ENCODE data around the gene AHI1. TPM values are rescaled to one million over a fixed set of nuclear protein-coding genes. Genes with fewer than 3 reads are reported as not detected.

The AHI1 gene
- total RNA-seq, 1 experiment from 2014 or later: 11.3 TPM

GRCh38 chr6:135534773-135535380 is 37.3 kb upstream of the AHI1 start:
- peaks cover 3% of the 10 kb centered on the region for H3K27me3 Mint-ChIP-seq (ENCODE audit: insufficient read depth, unreplicated experiment)
- POLR2A ChIA-PET: interaction anchor here (0.6 kb wide), 1 partner anchor 21 kb away, joined by 3 read pairs; no protein-coding TSS in a partner anchor
- intact Hi-C loops (cut with micrococcal nuclease; ENCODE audit: unreplicated experiment): loop anchor here (10.0 kb wide), 2 partner anchors 80 to 140 kb away; no protein-coding TSS in a partner anchor
- no peak overlapping the region for H3K4me3 ChIP-seq (ENCODE audit: low read depth, low read length)
- no peaks in the 10 kb centered on the region for H3K36me3 Mint-ChIP-seq (ENCODE audit: insufficient read depth, unreplicated experiment)
- no peaks in the 10 kb centered on the region for H3K36me3 ChIP-seq (ENCODE audit: control insufficient read depth, insufficient read depth, low read length)
- no peak for DNase-seq
- no peak overlapping the region for H3K27ac Mint-ChIP-seq (ENCODE audit: unreplicated experiment)
- H3K4me3 Mint-ChIP-seq (ENCODE audit: unreplicated experiment): no peak overlapping the region
- no TSS peak for BruUV-seq (replicated peaks)
- CTCF ChIA-PET: no interaction called here
- no peaks in the 10 kb centered on the region for H3K4me1 ChIP-seq
- no peaks in the 10 kb centered on the region for H3K4me1 Mint-ChIP-seq (ENCODE audit: low read depth, unreplicated experiment)
- H3K9me3 ChIP-seq: no peaks in the 10 kb centered on the region; the same call in 1 of the 2 replicates
- peaks cover 8% of the 10 kb centered on the region for H3K9me3 Mint-ChIP-seq (ENCODE audit: unreplicated experiment)
- no peak for TF ChIP-seq CTCF (IDR thresholded peaks at IDR 0.05; ENCODE audit: insufficient read depth in 1 of 2, low read depth in 1 of 2, low read length in 1 of 2, severe bottlenecking in 1 of 2, unreplicated experiment in 1 of 2)
- no peaks in the 10 kb centered on the region for H3K27me3 ChIP-seq (replicated peaks; ENCODE audit: control insufficient read depth, insufficient read depth, low read length)

GRCh38 chr6:135532559-135532958 is 35.0 kb upstream of the AHI1 start:
- TF ChIP-seq CTCF (IDR thresholded peaks at IDR 0.05; ENCODE audit: insufficient read depth in 1 of 2, low read depth in 1 of 2, low read length in 1 of 2, severe bottlenecking in 1 of 2, unreplicated experiment in 1 of 2): no peak
- ChIA-PET POLR2A (no interaction called here), CTCF (no interaction called here)
- Histone ChIP-seq H3K9me3 (no peaks in the 10 kb centered on the region), H3K4me1 (no peaks in the 10 kb centered on the region), H3K4me3 (ENCODE audit: low read depth, low read length) (no peak overlapping the region), H3K36me3 (ENCODE audit: control insufficient read depth, insufficient read depth, low read length) (no peaks in the 10 kb centered on the region), H3K27me3 (replicated peaks; ENCODE audit: control insufficient read depth, insufficient read depth, low read length) (no peaks in the 10 kb centered on the region)
- Mint-ChIP-seq H3K9me3 (ENCODE audit: unreplicated experiment) (no peaks in the 10 kb centered on the region), H3K27ac (ENCODE audit: unreplicated experiment) (no peak overlapping the region), H3K27me3 (ENCODE audit: insufficient read depth, unreplicated experiment) (no peaks in the 10 kb centered on the region), H3K4me1 (ENCODE audit: low read depth, unreplicated experiment) (no peaks in the 10 kb centered on the region), H3K4me3 (ENCODE audit: unreplicated experiment) (no peak overlapping the region), H3K36me3 (ENCODE audit: insufficient read depth, unreplicated experiment) (no peaks in the 10 kb centered on the region)
- no peak for DNase-seq
- BruUV-seq (replicated peaks): no TSS peak
- intact Hi-C loops (cut with micrococcal nuclease; ENCODE audit: unreplicated experiment): loop anchor here (10.0 kb wide), 2 partner anchors 78 to 142 kb away; no protein-coding TSS in a partner anchor

GRCh38 chr6:135531954-135532490 is 34.5 kb upstream of the AHI1 start:
- Mint-ChIP-seq H3K9me3 (ENCODE audit: unreplicated experiment) (no peaks in the 10 kb centered on the region), H3K36me3 (ENCODE audit: insufficient read depth, unreplicated experiment) (no peaks in the 10 kb centered on the region), H3K27ac (ENCODE audit: unreplicated experiment) (no peak overlapping the region), H3K4me1 (ENCODE audit: low read depth, unreplicated experiment) (no peaks in the 10 kb centered on the region), H3K27me3 (ENCODE audit: insufficient read depth, unreplicated experiment) (no peaks in the 10 kb centered on the region), H3K4me3 (ENCODE audit: unreplicated experiment) (no peak overlapping the region)
- H3K4me3 ChIP-seq (ENCODE audit: low read depth, low read length): no peak overlapping the region
- CTCF ChIA-PET: no interaction called here
- TF ChIP-seq CTCF (IDR thresholded peaks at IDR 0.05; ENCODE audit: insufficient read depth in 1 of 2, low read depth in 1 of 2, low read length in 1 of 2, severe bottlenecking in 1 of 2, unreplicated experiment in 1 of 2): no peak
- no peaks in the 10 kb centered on the region for H3K9me3 ChIP-seq
- BruUV-seq (replicated peaks): no TSS peak
- no peaks in the 10 kb centered on the region for H3K27me3 ChIP-seq (replicated peaks; ENCODE audit: control insufficient read depth, insufficient read depth, low read length)
- no peaks in the 10 kb centered on the region for H3K36me3 ChIP-seq (ENCODE audit: control insufficient read depth, insufficient read depth, low read length)
- DNase-seq: no peak
- no peaks in the 10 kb centered on the region for H3K4me1 ChIP-seq
- intact Hi-C loops (cut with micrococcal nuclease; ENCODE audit: unreplicated experiment): loop anchor here (10.0 kb wide), 2 partner anchors 77 to 143 kb away; no protein-coding TSS in a partner anchor
- POLR2A ChIA-PET: no interaction called here

Measured in Caco-2 (cell line).